HepG2 (cell line): ENCODE data around the gene MAMSTR. TPM values are rescaled to one million over a fixed set of nuclear protein-coding genes. Genes with fewer than 3 reads are reported as not detected.

Experiments used
- CBX5 ChIP-seq: sonication (generic); formaldehyde crosslinking; IDR thresholded peaks from 2 replicates; pipeline ENCODE4 v1.4.0; 2020; ENCODE audit warnings: missing genetic modification reagents, borderline replicate concordance
- CEBPB ChIP-seq: IDR thresholded peaks from 2 replicates; pipeline ENCODE4 v1.6.1; 2011; ENCODE audit warnings: low read depth, low read length, improper control_type of control experiment, borderline replicate concordance
- EHMT2 ChIP-seq: fragments of 200-600 bp; sonication (generic); IDR thresholded peaks from 2 replicates; pipeline ENCODE4 v1.7.0; 2017; ENCODE audit warnings: antibody characterized with exemption, low read depth, low read length, borderline replicate concordance
- GMEB2 ChIP-seq: IDR thresholded peaks from 2 replicates; pipeline ENCODE4 v1.6.1; 2016; ENCODE audit warnings: missing biosample characterization, missing genetic modification reagents, low read depth
- HIVEP1 ChIP-seq: sonication (generic); formaldehyde crosslinking; IDR thresholded peaks from 2 replicates; pipeline ENCODE4 v1.4.0; 2020; ENCODE audit warnings: mild to moderate bottlenecking, missing genetic modification reagents
- HOXA3 ChIP-seq: sonication (generic); formaldehyde crosslinking; IDR thresholded peaks from 2 replicates; pipeline ENCODE4 v1.5.0; 2020; ENCODE audit warnings: missing genetic modification reagents
- JUNB ChIP-seq: sonication (generic); formaldehyde crosslinking; IDR thresholded peaks from 2 replicates; pipeline ENCODE4 v1.8.0; 2022; ENCODE audit warnings: missing genetic modification reagents, mild to moderate bottlenecking, borderline replicate concordance
- KLF12 ChIP-seq: sonication (generic); formaldehyde crosslinking; IDR thresholded peaks from 2 replicates; pipeline ENCODE4 v1.4.0; 2020; ENCODE audit warnings: missing genetic modification reagents, borderline replicate concordance
- KLF15 ChIP-seq: sonication (generic); formaldehyde crosslinking; IDR thresholded peaks from 2 replicates; pipeline ENCODE4 v1.8.1; 2023; ENCODE audit warnings: borderline replicate concordance, mild to moderate bottlenecking, inconsistent platforms, missing genetic modification reagents, mixed read lengths
- MAFF ChIP-seq: IDR thresholded peaks from 2 replicates; pipeline ENCODE4 v1.6.1; 2011; ENCODE audit warnings: low read depth, low read length, improper control_type of control experiment
- MBD4 ChIP-seq: IDR thresholded peaks from 2 replicates; pipeline ENCODE4 v1.6.1; 2012; ENCODE audit warnings: low read length, inconsistent platforms, borderline replicate concordance
- NCOA1 ChIP-seq: sonication (generic); formaldehyde crosslinking; IDR thresholded peaks from 2 replicates; pipeline ENCODE4 v1.9.0; 2021; ENCODE audit warnings: missing genetic modification reagents
- NR3C1 ChIP-seq: sonication (generic); formaldehyde crosslinking; IDR thresholded peaks from 2 replicates; pipeline ENCODE4 v1.4.0; 2020; ENCODE audit warnings: missing genetic modification reagents
- PAWR ChIP-seq: sonication (generic); formaldehyde crosslinking; IDR thresholded peaks from 2 replicates; pipeline ENCODE4 v1.4.0; 2020; ENCODE audit warnings: missing genetic modification reagents, mild to moderate bottlenecking, borderline replicate concordance
- RNF2 ChIP-seq: fragments of 450-650 bp; conservative IDR thresholded peaks from 2 replicates; pipeline ENCODE4 v1.6.1; 2016; ENCODE audit warnings: low read depth
- SAP130 ChIP-seq: IDR thresholded peaks from 2 replicates; pipeline ENCODE4 v1.6.1; 2016; ENCODE audit warnings: low read depth
- SIX1 ChIP-seq: sonication (generic); formaldehyde crosslinking; IDR thresholded peaks from 2 replicates; pipeline ENCODE4 v1.4.0; 2020; ENCODE audit warnings: missing genetic modification reagents, borderline replicate concordance
- SMARCC2 ChIP-seq: fragments of 450-650 bp; IDR thresholded peaks from 2 replicates; pipeline ENCODE4 v1.6.1; 2017; ENCODE audit warnings: antibody characterized with exemption, mild to moderate bottlenecking
- SP140L ChIP-seq: sonication (generic); formaldehyde crosslinking; IDR thresholded peaks from 2 replicates; pipeline ENCODE4 v1.4.0; 2020; ENCODE audit warnings: missing genetic modification reagents, borderline replicate concordance
- ZBTB14 ChIP-seq: sonication (generic); formaldehyde crosslinking; IDR thresholded peaks from 2 replicates; pipeline ENCODE4 v1.4.0; 2020; ENCODE audit warnings: missing genetic modification reagents
- ZFYVE20 ChIP-seq: sonication (generic); formaldehyde crosslinking; IDR thresholded peaks from 2 replicates; pipeline ENCODE4 v1.8.0; 2023; ENCODE audit warnings: low read depth, mild to moderate bottlenecking, moderate library complexity, missing genetic modification reagents, borderline replicate concordance
- ZNF101 ChIP-seq: sonication (generic); formaldehyde crosslinking; IDR thresholded peaks from 2 replicates; pipeline ENCODE4 v1.4.0; 2020; ENCODE audit warnings: mild to moderate bottlenecking, low read depth, missing genetic modification reagents, borderline replicate concordance
- ZNF136 ChIP-seq: sonication (generic); formaldehyde crosslinking; IDR thresholded peaks from 2 replicates; pipeline ENCODE4 v1.8.1; 2022; ENCODE audit warnings: low read depth, mild to moderate bottlenecking, moderate library complexity, missing genetic modification reagents
- ZNF547 ChIP-seq: sonication (generic); formaldehyde crosslinking; IDR thresholded peaks from 2 replicates; pipeline ENCODE4 v1.5.1; 2020; ENCODE audit warnings: mild to moderate bottlenecking, missing genetic modification reagents
- ZXDC ChIP-seq: sonication (generic); formaldehyde crosslinking; IDR thresholded peaks from 2 replicates; pipeline ENCODE4 v1.5.0; 2020; ENCODE audit warnings: mild to moderate bottlenecking, missing genetic modification reagents
- polyA plus RNA-seq, 8 experiments: library from polyadenylated mRNA; depleted of rRNA in 3 of 8; stranded (reverse) in 7 of 8; unstranded in 1 of 8; fragments of >200 nt; fragmentation: Illumina TruSeq in 4 of 8; extraction: Trizol in 4 of 8; gene quantifications; 2 replicates each; pipeline versions ENCODE4 v1.2.1 to v1.2.3, GENCODE V29; 2011 to 2016; ENCODE audit warnings: low read depth in 4 of 8, missing spikeins in 1 of 8, mixed read lengths in 1 of 8; ENCODE audit not compliant: insufficient read depth in 1 of 8
- total RNA-seq, 5 experiments: library from RNA; depleted of rRNA; stranded (reverse); fragments of >200 nt; fragmentation: Illumina TruSeq; extraction: Trizol; gene quantifications; 2 replicates each; pipeline ENCODE4 v1.2.3, GENCODE V29; 2016; ENCODE audit warnings: low read depth in 1 of 5

The MAMSTR gene
- total and polyA plus RNA-seq, 2 of the 13 experiments (the other 11 are each of a cell fraction or from before 2014, with no cell fraction given) = 2.2 to 2.4 TPM

DNA sequence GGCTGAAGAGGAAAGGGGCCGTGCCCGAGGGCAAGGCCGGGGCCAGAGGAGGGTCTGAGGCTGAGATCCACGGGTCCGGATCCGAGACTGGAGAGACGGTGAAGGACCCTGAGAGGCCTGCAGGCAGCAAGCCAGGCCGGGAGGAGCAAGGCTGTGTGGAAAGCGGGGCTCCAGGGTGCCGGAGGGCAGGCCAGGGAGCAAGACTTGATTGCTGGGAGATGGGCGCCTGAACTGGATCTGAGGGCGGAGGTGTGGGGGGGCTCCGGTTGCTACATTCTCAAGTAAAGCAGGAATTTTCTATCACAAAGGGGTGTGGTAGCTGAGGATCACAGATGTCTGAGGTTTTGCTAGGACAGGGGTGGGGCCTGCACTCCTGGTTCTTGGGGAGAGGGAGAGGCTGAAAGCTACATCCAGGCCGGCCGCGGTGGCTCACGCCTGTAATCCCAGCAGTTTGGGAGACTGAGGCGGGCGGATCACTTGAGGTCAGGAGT, 3.8 kb downstream of the MAMSTR start (continued):
- TF ChIP-seq KLF15 (no peak), HIVEP1 (CRISPR knock-in tag) (no peak), NCOA1 (CRISPR knock-in tag) (no peak), SP140L (CRISPR knock-in tag) (no peak), EHMT2 (no peak), MAFF (no peak), ZBTB14 (no peak), ZNF547 (no peak), GMEB2 (CRISPR knock-in tag) (no peak), ZXDC (no peak), KLF12 (no peak), SAP130 (no peak; the same call in 1 of the 2 replicates), ZNF101 (CRISPR knock-in tag) (no peak), CEBPB (no peak), CBX5 (CRISPR knock-in tag) (no peak), PAWR (CRISPR knock-in tag) (no peak), RNF2 (no peak), SMARCC2 (no peak), HOXA3 (CRISPR knock-in tag) (0 out of 2 replicates have a peak, but pooled peaks have one; percentile 8), ZNF136 (CRISPR knock-in tag) (no peak), ZFYVE20 (CRISPR knock-in tag) (no peak), JUNB (no peak), MBD4 (no peak), SIX1 (CRISPR knock-in tag) (no peak), NR3C1 (no peak)
